Right cardiac atrium (tissue), 5 donors: Measurements from ENCODE around the gene SCAP. TPM values are rescaled to one million over a fixed set of nuclear protein-coding genes. Genes with fewer than 3 reads are reported as not detected.
A peak's percentile ranks its signal among the peaks of the same experiment; 100 is the strongest.
"Not testable (repeated sequence)": the region's sequence is repeated elsewhere in the genome, so short reads cannot be mapped to it uniquely, and the experiment has no call there.

Source experiments
- ATAC-seq, 2 donors: fragments of 200-7000 bp; cut with Tn5 transposase; one replicate each; pipeline versions ENCODE4 v1.8.0 to v1.9.1; 2020; ENCODE audit warnings: moderate library complexity in 2 of 2, mild to moderate bottlenecking in 1 of 2
- DNase-seq, 3 donors: peaks; one replicate each; pipeline ENCODE4 v3.0.0-alpha.2; 2020
- H3K27ac ChIP-seq: one replicate; pipeline ENCODE4 v1.5.1; 2013; ENCODE audit warnings: mild to moderate bottlenecking, low read length, control low read depth, moderate library complexity
- H3K27me3 ChIP-seq: one replicate; pipeline ENCODE4 v1.6.1; 2013; ENCODE audit not compliant: control insufficient read depth, insufficient read depth
- H3K4me1 ChIP-seq: one replicate; pipeline ENCODE4 v1.6.1; 2013; ENCODE audit warnings: low read length; ENCODE audit not compliant: control insufficient read depth, insufficient read depth
- H3K4me3 ChIP-seq: one replicate; pipeline ENCODE4 v1.5.1; 2013; ENCODE audit warnings: low read length, control low read depth
- H3K9me3 ChIP-seq: one replicate; pipeline ENCODE4 v1.6.1; 2013; ENCODE audit warnings: low read length; ENCODE audit not compliant: control insufficient read depth
- WGBS: extraction: QIAGEN DNeasy Blood & Tissue Kit; methylation state at CpG from one replicate; pipeline ENCODE4 v1.1.7; 2013; 5-methylcytosine and 5-hydroxymethylcytosine counted together
- intact Hi-C, 4 donors: fragments of 100-400 bp; cut with DNase I; formaldehyde crosslinking; loops; one replicate each; pipeline versions ENCODE4 v1.11.0 to v1.14.0; 2022 to 2023
- polyA plus RNA-seq: library from polyadenylated mRNA; stranded (reverse); fragments of 200-250 nt; gene quantifications from one replicate; pipeline ENCODE4 v1.2.3, GENCODE V29; 2013
- total RNA-seq, 4 donors: library from RNA; stranded (reverse); fragmentation: NEBNext Ultra II Directional; extraction: Animal tissue kit (Norgen Biotek cat#: 25700); gene quantifications; one replicate each; pipeline ENCODE4 v1.2.1, GENCODE V29; 2021
- donor health status: healthy with polysubstance abuse.
- donor health status: DM: no; HTN: yes; CAD: no.
- donor health status: DM: no; HTN: no; CAD: no.
- donor health status: DM: no; HTN: yes; CAD: no; lungs with severe emphysema.
- donor health status: DM: yes; HTN: yes; CAD: no.

Gene SCAP
- total and polyA plus RNA-seq, 5 donors: 31.1 to 46.6 (median 41.7) TPM

DNA sequence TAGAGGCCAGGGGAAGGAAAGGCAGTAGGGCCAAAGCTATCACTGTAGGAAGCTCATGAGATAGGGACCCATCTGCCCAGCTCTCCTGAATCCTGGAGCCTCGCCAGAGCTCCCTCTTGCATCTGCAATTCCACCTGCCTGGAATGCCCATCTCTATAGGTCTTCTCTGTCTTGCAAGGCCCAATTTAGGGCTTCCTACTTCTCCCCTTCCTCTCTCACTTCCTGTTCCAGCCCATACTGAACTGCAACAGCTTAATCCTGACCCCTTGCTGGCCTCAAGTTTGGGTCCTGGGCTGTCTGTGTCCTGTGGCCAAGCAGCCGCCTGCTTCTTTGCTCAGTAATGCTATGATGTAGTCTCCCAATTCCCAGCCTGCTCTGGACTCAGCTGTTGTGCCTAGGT, 98.6 kb downstream of the SCAP start:
- intact Hi-C loops: no loop called here

DNA sequence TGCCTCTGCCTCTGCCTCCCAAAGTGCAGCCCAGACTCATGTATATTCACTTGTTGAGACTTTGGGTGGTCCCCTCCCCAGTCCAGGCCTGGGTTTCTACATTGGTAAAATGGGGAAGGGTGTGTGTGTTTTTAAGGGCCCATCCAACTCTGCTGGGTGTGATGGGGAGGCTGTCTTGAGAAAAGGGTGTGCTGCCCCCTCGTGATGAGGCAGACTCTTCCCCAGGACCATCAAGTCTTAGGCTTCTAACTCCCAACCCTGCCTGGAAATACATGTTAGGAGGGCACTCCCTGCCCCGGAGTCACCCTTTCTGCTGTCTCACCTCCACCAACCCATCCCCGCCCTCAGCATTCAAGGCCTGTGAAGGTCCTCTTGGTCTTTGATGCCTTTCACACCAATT, 99.3 kb downstream of the SCAP start:
- ATAC-seq: no peak

More for the DNA sequence above, 98.6 kb downstream of the SCAP start:
- Histone ChIP-seq H3K9me3 (no peaks in the 10 kb centered on the region), H3K27ac (no peak overlapping the region), H3K4me1 (no peaks in the 10 kb centered on the region), H3K4me3 (no peak overlapping the region), H3K27me3 (no peaks in the 10 kb centered on the region)
- no peak for DNase-seq
- ATAC-seq: no peak
- WGBS: 80% methylated on average over 2 of the region's 2 CpGs

DNA sequence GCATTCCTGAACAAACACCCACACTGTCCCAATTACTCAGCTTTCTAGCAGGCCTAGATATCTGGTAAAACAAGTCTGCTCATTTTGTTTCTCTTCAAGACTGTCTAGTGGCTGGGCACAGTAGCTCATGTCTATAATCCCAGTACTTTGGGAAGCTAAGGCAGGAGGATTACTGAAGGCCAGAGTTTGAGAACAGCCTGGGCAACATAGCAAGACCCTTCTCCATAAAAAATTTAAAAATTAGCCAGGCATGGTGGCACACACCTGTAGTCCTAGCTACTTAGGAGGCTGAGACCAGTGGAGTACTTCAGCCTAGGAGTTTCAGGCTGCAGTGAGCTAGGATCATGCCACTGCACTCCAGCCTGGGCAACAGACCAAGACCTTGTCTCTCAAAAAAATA, 101.2 kb downstream of the SCAP start:
- intact Hi-C loops: no loop called here
- Histone ChIP-seq H3K27ac (no peak overlapping the region), H3K4me3 (no peak overlapping the region), H3K9me3 (no peaks in the 10 kb centered on the region), H3K27me3 (no peaks in the 10 kb centered on the region), H3K4me1 (no peaks in the 10 kb centered on the region)
- no peak for DNase-seq
- ATAC-seq: no peak

More for the DNA sequence above, 99.3 kb downstream of the SCAP start:
- no peak for DNase-seq
- H3K27me3 ChIP-seq: no peaks in the 10 kb centered on the region
- intact Hi-C loops: no loop called here
- no peaks in the 10 kb centered on the region for H3K9me3 ChIP-seq
- WGBS: 79% methylated on average over 3 of the region's 3 CpGs
- H3K4me1 ChIP-seq: no peaks in the 10 kb centered on the region
- H3K4me3 ChIP-seq: no peak overlapping the region
- no peak overlapping the region for H3K27ac ChIP-seq

DNA sequence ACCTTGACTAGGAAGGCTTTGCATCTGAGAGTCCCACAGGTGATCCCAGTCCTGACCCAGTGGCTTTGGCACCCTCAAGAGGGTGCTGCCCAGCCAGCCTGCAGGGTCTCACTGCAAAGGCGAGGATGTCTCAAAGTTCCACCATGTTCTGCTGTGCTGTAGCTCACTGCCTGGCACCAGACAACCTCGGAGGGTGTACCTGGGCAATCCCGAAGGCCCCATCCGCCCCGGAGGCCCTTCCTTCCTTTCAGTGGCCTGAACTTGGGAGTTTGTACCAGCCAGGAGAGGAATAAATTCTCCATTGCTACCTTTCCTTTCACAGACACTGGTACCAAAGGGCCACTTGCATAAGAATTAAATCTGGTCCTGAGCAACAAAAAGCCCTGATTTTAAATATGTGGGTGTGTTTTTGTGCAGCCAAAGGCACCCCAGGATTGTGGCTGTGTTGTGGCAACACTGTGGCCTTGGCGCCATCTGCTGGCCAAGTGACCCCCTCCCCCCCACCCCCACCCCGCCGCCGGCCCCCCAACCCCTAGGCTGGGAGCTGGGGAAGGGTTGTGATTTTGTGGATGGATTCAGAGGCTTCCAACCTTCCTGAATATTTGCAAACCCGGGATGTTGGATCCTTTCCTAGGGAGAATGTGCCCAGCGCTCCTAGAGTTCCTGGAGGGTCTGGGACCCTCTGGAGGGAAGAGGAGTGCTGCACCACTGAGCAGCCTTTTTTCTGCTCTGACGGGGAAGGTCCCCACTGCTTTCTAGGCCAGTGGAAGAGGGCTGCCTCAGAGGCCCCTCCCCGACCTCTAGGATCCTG, 104.6 kb downstream of the SCAP start:
- ATAC-seq (no peak), DNase-seq (no peak)
- intact Hi-C loops: no loop called here
- no peak overlapping the region for H3K4me3 ChIP-seq
- 32% methylated on average over 13 of the region's 13 CpGs for WGBS
- no peaks in the 10 kb centered on the region for H3K9me3 ChIP-seq
- no peak overlapping the region for H3K27ac ChIP-seq
- no peaks in the 10 kb centered on the region for H3K27me3 ChIP-seq
- H3K4me1 ChIP-seq: no peaks in the 10 kb centered on the region

DNA sequence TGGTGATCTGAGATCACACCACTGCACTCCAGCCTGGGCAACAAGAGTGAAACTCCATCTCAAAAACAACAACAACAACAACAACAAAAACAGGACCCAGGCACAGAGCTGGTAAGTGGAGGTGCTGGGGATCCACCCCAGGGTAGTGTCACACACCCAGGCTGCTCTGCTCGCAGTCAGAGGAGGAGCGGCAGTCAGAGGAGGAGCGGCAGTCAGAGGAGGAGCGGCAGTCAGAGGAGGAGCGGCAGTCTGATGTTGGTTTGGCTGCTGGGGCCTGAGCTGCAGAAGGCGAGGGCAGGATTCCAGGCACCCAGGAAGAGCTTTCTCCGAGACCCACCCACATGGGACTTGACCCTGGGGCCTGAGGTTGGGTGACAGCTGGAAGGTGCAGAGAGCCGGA, 105.7 kb downstream of the SCAP start:
- H3K27ac ChIP-seq, intact Hi-C loops, H3K27me3 ChIP-seq, H3K9me3 ChIP-seq, DNase-seq, H3K4me1 ChIP-seq, H3K4me3 ChIP-seq, ATAC-seq: not testable (repeated sequence)
- 88% methylated on average over 8 of the region's 8 CpGs for WGBS

DNA sequence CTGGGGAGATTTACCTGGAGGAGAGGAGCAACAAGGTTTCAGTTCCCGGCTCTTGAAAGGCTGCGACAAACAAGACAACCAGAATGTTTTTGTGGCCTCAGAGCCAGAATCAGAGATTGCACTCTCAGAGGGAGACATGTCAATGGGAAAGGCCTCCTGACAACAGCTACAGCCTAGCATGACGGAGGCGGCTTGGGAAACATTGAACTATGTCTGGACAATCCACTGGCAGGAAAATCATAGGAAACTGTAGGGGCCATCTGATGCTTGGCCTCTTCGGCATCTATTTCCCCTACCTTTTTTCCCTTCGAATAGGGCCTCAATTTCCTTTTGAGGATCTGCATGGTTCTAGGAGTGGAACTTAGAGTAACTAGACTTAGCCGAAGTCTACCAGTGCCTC, 108.1 kb downstream of the SCAP start:
- Histone ChIP-seq H3K9me3 (no peaks in the 10 kb centered on the region), H3K27me3 (no peaks in the 10 kb centered on the region), H3K4me3 (no peak overlapping the region), H3K27ac (no peak overlapping the region), H3K4me1 (no peaks in the 10 kb centered on the region)
- no peak for DNase-seq
- intact Hi-C loops: no loop called here
- no peak for ATAC-seq
- 89% methylated on average over 7 of the region's 7 CpGs for WGBS

DNA sequence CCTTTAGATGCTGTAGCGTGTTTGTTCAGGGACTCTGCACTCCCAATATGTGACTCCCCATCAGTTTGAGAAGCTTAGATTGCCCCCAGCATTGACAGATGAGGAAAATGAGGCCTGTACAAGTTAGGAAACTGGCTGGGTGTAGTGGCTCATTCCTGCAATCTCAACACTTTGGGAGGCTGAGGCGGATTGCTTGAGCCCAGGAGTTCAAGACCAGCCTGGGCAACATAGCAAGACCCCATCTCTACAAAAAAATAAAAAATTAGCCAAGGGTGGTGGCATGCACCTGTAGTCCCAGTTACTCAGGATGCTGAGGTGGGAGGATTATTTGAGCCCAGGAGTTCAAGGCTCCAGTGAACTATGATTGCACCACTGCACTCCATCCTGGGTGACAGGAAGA, 108.9 kb downstream of the SCAP start:
- DNase-seq (no peak), ATAC-seq (no peak)
- H3K9me3 ChIP-seq: no peaks in the 10 kb centered on the region
- H3K27ac ChIP-seq: no peak overlapping the region
- intact Hi-C loops: no loop called here
- H3K4me3 ChIP-seq: no peak overlapping the region
- over 99% methylated on average over 2 of the region's 2 CpGs for WGBS
- H3K27me3 ChIP-seq: no peaks in the 10 kb centered on the region
- no peaks in the 10 kb centered on the region for H3K4me1 ChIP-seq

DNA sequence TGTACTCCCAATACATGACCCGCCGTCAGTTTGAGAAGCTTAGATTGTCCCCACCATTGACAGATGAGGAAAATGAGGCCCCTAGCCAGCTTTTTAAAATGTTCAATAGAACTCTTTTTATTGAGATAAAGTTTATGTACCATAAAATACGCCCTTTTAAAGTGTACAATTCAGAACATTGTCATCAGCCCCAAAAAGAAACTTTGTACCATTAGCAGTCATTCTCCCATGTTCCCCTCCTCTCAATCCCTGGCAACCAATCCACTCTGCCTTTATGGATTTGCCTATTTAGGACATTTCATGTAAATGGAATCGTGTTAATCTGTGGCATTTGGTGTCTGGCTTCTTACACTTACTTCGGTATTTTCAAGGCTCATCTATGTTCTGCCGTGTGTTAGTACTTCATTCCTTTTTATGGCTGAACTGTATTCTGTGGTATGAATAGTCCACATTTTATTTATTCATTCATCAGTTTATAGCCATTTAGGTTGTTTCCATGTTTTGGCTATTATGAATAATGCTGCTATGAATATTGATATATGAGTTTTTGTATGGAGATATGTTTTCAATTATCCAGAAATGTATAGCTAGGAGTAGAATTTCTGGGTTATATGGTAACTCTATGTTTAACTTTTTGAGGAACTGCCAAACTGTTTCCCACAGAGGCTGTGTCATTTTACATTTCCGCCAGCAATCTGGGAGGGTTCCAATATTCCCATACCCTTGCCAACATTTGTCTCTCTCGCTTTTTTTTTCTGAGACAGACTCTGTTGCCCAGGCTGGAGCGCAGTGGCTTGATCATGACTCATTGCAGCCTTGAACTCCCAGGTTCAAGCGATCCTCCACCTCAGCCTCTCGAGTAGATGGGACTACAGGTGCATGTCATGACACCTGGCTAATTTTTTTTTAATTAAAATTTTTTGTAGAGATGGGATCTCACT, 110.3 kb downstream of the SCAP start:
- H3K27me3 ChIP-seq: no peaks in the 10 kb centered on the region
- H3K27ac ChIP-seq: no peak overlapping the region

More for the DNA sequence above, 110.3 kb downstream of the SCAP start:
- Histone ChIP-seq H3K4me3 (no peak overlapping the region), H3K4me1 (no peaks in the 10 kb centered on the region), H3K9me3 (no peaks in the 10 kb centered on the region)
- DNase-seq: peak in 1 of 3 donors; percentile 32
- intact Hi-C loops: no loop called here
- WGBS: 55% methylated on average over 11 of the region's 11 CpGs
- peak in 1 of 2 donors; percentile 46 for ATAC-seq

Other genes with a start within 250 kb of the SCAP start
- 1 to 10 TPM; 6.8 to 9.9 (median 8.8) TPM for gene KIF9, start 193.1 kb downstream of the SCAP start, total RNA-seq
- gene KIF9, start 193.1 kb downstream of the SCAP start, polyA plus RNA-seq: 13.2 TPM
- gene KLHL18, start 193.0 kb downstream of the SCAP start, total RNA-seq: 10 to 100 TPM; 25.3 to 35.1 (median 33.6) TPM
- gene KLHL18, start 193.0 kb downstream of the SCAP start, polyA plus RNA-seq: 67.2 TPM
- gene PTPN23, start 94.9 kb downstream of the SCAP start, total RNA-seq: 10 to 100 TPM; 17.7 to 23.0 (median 18.0) TPM
- 14.1 TPM for gene PTPN23, start 94.9 kb downstream of the SCAP start, polyA plus RNA-seq
- 10 to 100 TPM; 15.3 to 25.5 (median 22.6) TPM for gene ELP6, start 37.8 kb upstream of the SCAP start, total RNA-seq
- gene ELP6, start 37.8 kb upstream of the SCAP start, polyA plus RNA-seq: 28.7 TPM
- gene CSPG5, start 102.9 kb upstream of the SCAP start, total RNA-seq: 1 to 10 TPM in 3 of 4 donors, under 1 TPM in 1; 0.85 to 1.2 (median 1.1) TPM
- gene CSPG5, start 102.9 kb upstream of the SCAP start, polyA plus RNA-seq: 0.86 TPM